Mesothelial cell of epicardium (in vitro differentiated cells): Measurements from ENCODE around the gene ZNF436. TPM values are rescaled to one million over a fixed set of nuclear protein-coding genes. Genes with fewer than 3 reads are reported as not detected.

ENCODE experiments used
- DNase-seq, 2 experiments: peaks; one replicate each; pipeline ENCODE4 v3.0.0; 2021; ENCODE audit warnings: low spot score in 2 of 2; ENCODE audit not compliant: unreplicated experiment in 2 of 2
- H3K27ac Mint-ChIP-seq: 2 replicates; pipeline ENCODE4 v1.8.0; 2021; ENCODE audit warnings: mixed read lengths
- H3K27me3 Mint-ChIP-seq: 2 replicates; pipeline ENCODE4 v1.8.0; 2021; ENCODE audit warnings: low read depth, mixed read lengths
- H3K36me3 Mint-ChIP-seq: 2 replicates; pipeline ENCODE4 v1.8.0; 2021; ENCODE audit warnings: mixed read lengths
- H3K4me1 Mint-ChIP-seq: 2 replicates; pipeline ENCODE4 v1.8.0; 2021; ENCODE audit warnings: mixed read lengths
- H3K4me3 Mint-ChIP-seq: 2 replicates; pipeline ENCODE4 v1.8.0; 2021; ENCODE audit warnings: mild to moderate bottlenecking, moderate library complexity, mixed read lengths
- H3K9me3 Mint-ChIP-seq: 2 replicates; pipeline ENCODE4 v1.8.0; 2021; ENCODE audit warnings: mixed read lengths
- CTCF ChIP-seq: fragments of 200-600 bp; sonication (generic); IDR thresholded peaks from one replicate; pipeline ENCODE4 v1.5.0; 2021; ENCODE audit warnings: antibody characterized with exemption; ENCODE audit not compliant: unreplicated experiment
- total RNA-seq: library from RNA; stranded (reverse); gene quantifications from 3 replicates; pipeline ENCODE4 v1.2.1, GENCODE V29; 2021

The ZNF436 gene
- total RNA-seq, 1 donor from 2014 or later = 33.7 TPM

DNA sequence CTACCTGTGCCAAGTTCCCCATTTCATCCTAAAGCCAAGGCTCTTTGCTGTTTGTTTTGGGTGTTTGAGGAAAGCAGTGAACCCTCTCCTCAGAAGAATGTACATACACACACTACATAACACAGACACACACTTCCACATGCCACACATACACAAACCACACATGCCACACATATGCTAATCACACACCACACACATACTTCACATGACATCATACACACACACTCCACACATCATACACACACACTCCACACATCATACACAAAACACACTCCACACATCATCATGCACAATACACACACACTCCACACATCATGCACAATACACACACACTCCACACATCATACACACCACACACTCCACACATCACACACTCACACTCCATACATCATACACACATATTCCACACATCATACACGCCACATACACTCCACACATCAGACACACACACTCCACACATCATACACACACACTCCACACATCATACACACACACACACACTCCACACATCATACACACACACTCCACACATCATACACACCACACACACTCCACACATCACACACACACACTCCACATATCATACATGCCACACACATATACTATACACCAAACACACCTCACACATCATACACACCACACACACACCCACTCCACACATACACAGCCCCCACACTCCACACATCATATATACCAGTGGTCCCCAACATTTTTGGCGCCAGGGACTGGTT, 22.7 kb upstream of the ZNF436 start:
- no peaks in the 10 kb centered on the region for H3K27me3 Mint-ChIP-seq
- no peak overlapping the region for H3K4me3 Mint-ChIP-seq
- peaks cover 2% of the 10 kb centered on the region for H3K36me3 Mint-ChIP-seq
- H3K4me1 Mint-ChIP-seq = peaks cover 13% of the 10 kb centered on the region
- TF ChIP-seq CTCF = no peak
- no peak for DNase-seq
- H3K27ac Mint-ChIP-seq = no peak overlapping the region
- H3K9me3 Mint-ChIP-seq = no peaks in the 10 kb centered on the region

- Mint-ChIP-seq H3K4me1 (peaks cover 17% of the 10 kb centered on the region), H3K4me3 (no peak overlapping the region), H3K36me3 (no peaks in the 10 kb centered on the region), H3K27me3 (no peaks in the 10 kb centered on the region), H3K9me3 (no peaks in the 10 kb centered on the region), H3K27ac (no peak overlapping the region)
- no peak for TF ChIP-seq CTCF
- DNase-seq = no peak
These were observed 20.2 kb upstream of the ZNF436 start for GRCh38 chr1:23389837-23390321.

DNA sequence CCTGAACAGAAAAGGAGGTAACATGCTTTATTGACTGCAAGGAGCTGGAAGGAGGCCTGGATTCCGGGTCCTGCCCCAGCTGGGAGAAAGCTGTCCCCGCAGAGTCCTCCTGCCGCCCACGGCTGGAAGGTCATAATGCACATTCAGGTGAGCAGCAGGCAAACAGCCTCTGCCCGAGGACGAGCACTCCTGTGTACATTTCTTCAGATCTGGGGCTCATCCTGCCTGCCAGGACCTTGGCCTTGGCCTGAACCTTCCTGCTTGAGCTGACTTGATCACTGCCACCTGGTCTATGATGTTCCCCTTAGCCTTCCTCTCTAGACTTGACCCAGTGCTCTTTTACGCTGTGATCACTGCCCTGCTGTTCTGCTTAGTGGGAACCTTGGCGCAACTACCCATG, 17.9 kb upstream of the ZNF436 start:
- H3K36me3 Mint-ChIP-seq = no peaks in the 10 kb centered on the region
- no peak overlapping the region for H3K27ac Mint-ChIP-seq
- DNase-seq = no peak
- H3K4me3 Mint-ChIP-seq = no peak overlapping the region
- peaks cover 14% of the 10 kb centered on the region for H3K4me1 Mint-ChIP-seq
- TF ChIP-seq CTCF = no peak
- H3K9me3 Mint-ChIP-seq = no peaks in the 10 kb centered on the region
- no peaks in the 10 kb centered on the region for H3K27me3 Mint-ChIP-seq

GRCh38 chr1:23385119-23385621, 15.5 kb upstream of the ZNF436 start:
- H3K27ac Mint-ChIP-seq = no peak overlapping the region
- peaks cover 24% of the 10 kb centered on the region for H3K4me1 Mint-ChIP-seq
- H3K27me3 Mint-ChIP-seq = no peaks in the 10 kb centered on the region
- no peak for DNase-seq
- H3K4me3 Mint-ChIP-seq = no peak overlapping the region
- no peak for TF ChIP-seq CTCF
- H3K9me3 Mint-ChIP-seq = no peaks in the 10 kb centered on the region
- peaks cover 3% of the 10 kb centered on the region for H3K36me3 Mint-ChIP-seq

GRCh38 chr1:23384312-23385058, 14.8 kb upstream of the ZNF436 start:
- no peak for TF ChIP-seq CTCF
- Mint-ChIP-seq H3K4me1 (peaks cover 24% of the 10 kb centered on the region), H3K27ac (no peak overlapping the region), H3K27me3 (no peaks in the 10 kb centered on the region), H3K9me3 (no peaks in the 10 kb centered on the region), H3K4me3 (no peak overlapping the region), H3K36me3 (peaks cover 3% of the 10 kb centered on the region)
- no peak for DNase-seq
